NCI-H1048 (cell line): ENCODE results near the gene ESR1.

Experiments
- DNase-seq: peaks from one replicate; lab custom pipeline; 2025; lab: John Stamatoyannopoulos, UW

Gene ESR1

DNA sequence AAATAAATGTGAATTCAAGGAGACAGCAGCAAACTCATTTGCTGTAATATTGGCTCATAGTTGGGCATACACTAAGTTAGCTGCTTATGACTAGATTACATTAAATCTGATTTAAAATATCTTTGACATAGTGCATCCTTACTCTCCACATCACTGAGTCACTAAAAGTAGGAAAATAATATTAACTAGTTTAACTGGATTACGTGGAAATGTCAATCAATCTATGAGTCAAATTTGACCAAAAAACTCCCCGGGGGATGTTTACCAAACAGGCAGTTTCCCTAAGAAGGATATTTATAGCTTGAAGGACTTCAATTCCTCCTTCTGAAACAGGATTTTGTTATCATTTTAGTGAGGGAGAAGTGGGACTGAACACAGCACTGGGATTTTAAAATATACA, 366.5 kb downstream of the ESR1 start:
- no peak for DNase-seq

DNA sequence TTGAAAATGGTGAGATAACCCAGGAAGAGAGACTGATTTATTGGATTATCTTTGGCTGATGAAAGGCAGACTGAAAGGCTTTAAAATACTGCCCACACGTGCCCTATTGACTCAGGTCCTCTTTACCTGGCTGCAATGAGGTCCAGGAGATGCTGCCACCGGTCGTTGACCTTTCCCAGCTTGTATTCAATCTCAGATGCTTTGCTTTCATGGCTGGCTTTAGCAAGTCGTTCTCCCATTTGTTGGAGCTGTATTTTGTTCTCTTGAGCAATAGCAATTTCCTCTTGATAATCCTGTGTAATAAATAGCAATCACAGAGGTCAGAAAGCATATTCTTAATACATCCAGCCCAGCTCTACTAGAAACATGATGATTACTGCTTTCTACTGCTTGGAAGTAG, 368.8 kb downstream of the ESR1 start:
- DNase-seq = no peak
